Adipose tissue (tissue), 3 donors: ENCODE data around the gene LIMCH1. TPM values are rescaled to one million over a fixed set of nuclear protein-coding genes. Genes with fewer than 3 reads are reported as not detected.
"Not testable (repeated sequence)": the region's sequence is repeated elsewhere in the genome, so short reads cannot be mapped to it uniquely, and the experiment has no call there.

ENCODE experiments used
- H3K27ac ChIP-seq: one replicate; pipeline ENCODE4 v1.5.1; 2013; ENCODE audit warnings: low read depth, low read length
- WGBS, 3 donors: extraction: QIAGEN DNeasy Blood & Tissue Kit; methylation state at CpG; one replicate each; pipeline ENCODE4 v1.1.7; 2013; 5-methylcytosine and 5-hydroxymethylcytosine counted together
- polyA plus RNA-seq, 3 donors: library from polyadenylated mRNA; stranded (reverse); fragments of 200-250 nt; gene quantifications; one replicate each; pipeline ENCODE4 v1.2.3, GENCODE V29; 2013
- donor health status: healthy with polysubstance abuse.
- donor health status: Bipolar disorder and iron deficiency.
- donor health status: healthy.

Gene LIMCH1
- polyA plus RNA-seq, 3 donors, result 4.2 to 62.0 (median 13.4) TPM

- no peak overlapping the region for H3K27ac ChIP-seq
- 83 to 91% (median 83%) methylated on average over 5 of the region's 5 CpGs for WGBS, 3 donors
These were observed 82.8 kb downstream of the LIMCH1 start for GRCh38 chr4:41620594-41621256.

- 92 to 94% (median 94%) methylated on average over 2 of the region's 2 CpGs for WGBS, 3 donors
- no peak overlapping the region for H3K27ac ChIP-seq
These were observed 84.8 kb downstream of the LIMCH1 start for GRCh38 chr4:41622787-41623186.

GRCh38 chr4:41624765-41625164 lies 86.8 kb downstream of the LIMCH1 start:
- WGBS, 3 donors, result 85 to 90% (median 88%) methylated on average over 3 of the region's 3 CpGs

GRCh38 chr4:41625531-41625930 lies 87.6 kb downstream of the LIMCH1 start:
- 77 to 83% (median 79%) methylated on average over 5 of the region's 5 CpGs for WGBS, 3 donors
- no peak overlapping the region for H3K27ac ChIP-seq

More at GRCh38 chr4:41624765-41625164, 86.8 kb downstream of the LIMCH1 start:
- no peak overlapping the region for H3K27ac ChIP-seq

GRCh38 chr4:41628936-41629335 lies 91.0 kb downstream of the LIMCH1 start:
- 65 to 98% (median 90%) methylated on average over 2 of the region's 2 CpGs for WGBS, 3 donors

GRCh38 chr4:41631523-41631922 lies 93.6 kb downstream of the LIMCH1 start:
- 81 to 92% (median 85%) methylated on average over 3 of the region's 3 CpGs for WGBS, 3 donors
- no peak overlapping the region for H3K27ac ChIP-seq

More at GRCh38 chr4:41628936-41629335, 91.0 kb downstream of the LIMCH1 start:
- H3K27ac ChIP-seq, result no peak overlapping the region

GRCh38 chr4:41632481-41633073 lies 94.6 kb downstream of the LIMCH1 start:
- 50 to 65% (median 52%) methylated on average over 11 of the region's 11 CpGs for WGBS, 3 donors
- no peak overlapping the region for H3K27ac ChIP-seq

GRCh38 chr4:41633321-41633720 lies 95.4 kb downstream of the LIMCH1 start:
- no peak overlapping the region for H3K27ac ChIP-seq
- 84 to 94% (median 89%) methylated on average over 4 of the region's 4 CpGs for whole genome bisulfite sequencing, 3 donors

GRCh38 chr4:41635441-41635840 lies 97.5 kb downstream of the LIMCH1 start:
- no peak overlapping the region for H3K27ac ChIP-seq
- WGBS, 3 donors, result 80 to 93% (median 91%) methylated on average over 3 of the region's 3 CpGs

- 95 to 98% (median 97%) methylated on average over 3 of the region's 3 CpGs for WGBS, 3 donors
- H3K27ac ChIP-seq, result no peak overlapping the region
These were observed 100.2 kb downstream of the LIMCH1 start for GRCh38 chr4:41638203-41638602.

GRCh38 chr4:41638866-41639265 lies 100.9 kb downstream of the LIMCH1 start:
- 89 to 94% (median 93%) methylated on average over 4 of the region's 4 CpGs for WGBS, 3 donors

GRCh38 chr4:41639291-41639690 lies 101.3 kb downstream of the LIMCH1 start:
- no peak overlapping the region for H3K27ac ChIP-seq
- 95 to 100% (median 98%) methylated on average over 1 of the region's 1 CpG for WGBS, 3 donors

More at GRCh38 chr4:41638866-41639265, 100.9 kb downstream of the LIMCH1 start:
- H3K27ac ChIP-seq, result no peak overlapping the region

GRCh38 chr4:41640906-41641305 lies 102.9 kb downstream of the LIMCH1 start:
- WGBS, 3 donors, result 86 to 93% (median 88%) methylated on average over 6 of the region's 6 CpGs

GRCh38 chr4:41642746-41643145 lies 104.8 kb downstream of the LIMCH1 start:
- WGBS, 3 donors, result 93 to 100% (median 95%) methylated on average over 1 of the region's 1 CpG
- not testable (repeated sequence) for H3K27ac ChIP-seq

More at GRCh38 chr4:41640906-41641305, 102.9 kb downstream of the LIMCH1 start:
- H3K27ac ChIP-seq, result no peak overlapping the region

GRCh38 chr4:41643331-41643730 lies 105.4 kb downstream of the LIMCH1 start:
- H3K27ac ChIP-seq, result no peak overlapping the region

- H3K27ac ChIP-seq, result no peak overlapping the region
- WGBS, 3 donors, result 12 to 25% (median 20%) methylated on average over 41 of the region's 41 CpGs
These were observed 106.4 kb downstream of the LIMCH1 start for GRCh38 chr4:41644288-41644914.

GRCh38 chr4:41644915-41645295 lies 106.9 kb downstream of the LIMCH1 start:
- no peak overlapping the region for H3K27ac ChIP-seq
- 87 to 94% (median 91%) methylated on average over 6 of the region's 6 CpGs for WGBS, 3 donors

- H3K27ac ChIP-seq, result no peak overlapping the region
- 69 to 74% (median 70%) methylated on average over 5 of the region's 5 CpGs for WGBS, 3 donors
These were observed 107.9 kb downstream of the LIMCH1 start for GRCh38 chr4:41645728-41646390.

- 54 to 82% (median 70%) methylated on average over 1 of the region's 1 CpG for WGBS, 3 donors
- no peak overlapping the region for H3K27ac ChIP-seq
These were observed 108.9 kb downstream of the LIMCH1 start for GRCh38 chr4:41646862-41647261.
